ENCODE results near the gene EFR3B. TPM values are rescaled to one million over a fixed set of nuclear protein-coding genes. Genes with fewer than 3 reads are reported as not detected.

EFR3B gene
- polyA plus RNA-seq, 2 of the 4 experiments (the other 2 are of a cell fraction) = 6.5 to 12.5 TPM

- ChIA-PET POLR2A (interaction anchor here (1.3 to 1.7 kb wide), 3 partner anchors 20 to 69 kb away, joined by 3 to 6 read pairs (median 4); no protein-coding TSS in a partner anchor), CTCF (interaction anchor here (0.8 to 3.8 kb wide), 8 partner anchors 10 to 86 kb away, joined by 3 to 28 read pairs (median 4); no protein-coding TSS in a partner anchor)
- FAIRE-seq = no peak
- no peak for TF ChIP-seq FOXS1 (CRISPR knock-in tag; IDR thresholded peaks at IDR 0.05)
- peak; percentile 24; the same call in 1 of the 2 replicates for TF ChIP-seq GATA3 (IDR thresholded peaks at IDR 0.05; ENCODE audit: borderline replicate concordance)
- no peak for TF ChIP-seq CTCF (IDR thresholded peaks at IDR 0.05)
- Histone ChIP-seq H3K4me3 (0 out of 3 replicates have a peak overlapping the region, but pooled peaks have one; percentile 94), H3K9me3 (no peaks in the 10 kb centered on the region), H3K4me2 (peak overlapping the region; percentile 99), H3K27ac (peak overlapping the region; percentile 1 to 90; a peak in 3 of 6 replicates), H3K4me1 (peaks cover 28% of the 10 kb centered on the region)
- no peak for DNase-seq (ENCODE audit: low read depth in 1 of 2, low spot score in 1 of 2)
- 46% methylated on average over 1 of the region's 1 CpG for WGBS (ENCODE audit: missing lambda C conversion rate)
- ATAC-seq = no peak
Measured at GRCh38 chr2:25044011-25044410, 2.1 kb downstream of the EFR3B start.

GRCh38 chr2:25044990-25045389, 3.1 kb downstream of the EFR3B start:
- ChIA-PET CTCF (interaction anchor here (0.7 to 3.8 kb wide), 9 partner anchors 9 to 252 kb away, joined by 3 to 28 read pairs (median 4); partner anchors contain the start of genes CENPO and PTRHD1), POLR2A (interaction anchor here (1.3 kb wide), 1 partner anchor 60 kb away, joined by 6 read pairs; no protein-coding TSS in a partner anchor)
- ATAC-seq (no peak), DNase-seq (ENCODE audit: low read depth in 1 of 2, low spot score in 1 of 2) (no peak), FAIRE-seq (no peak)
- peaks cover 28% of the 10 kb centered on the region for H3K4me1 ChIP-seq
- no peak overlapping the region for H3K4me3 ChIP-seq
- no peak for TF ChIP-seq CTCF (IDR thresholded peaks at IDR 0.05)
- TF ChIP-seq HDAC2 (IDR thresholded peaks at IDR 0.05) = no peak
- TF ChIP-seq ZFP36 (IDR thresholded peaks at IDR 0.05; ENCODE audit: borderline replicate concordance, partially characterized antibody) = no peak
- no peak for TF ChIP-seq ZC3H11A (IDR thresholded peaks at IDR 0.05)
- TF ChIP-seq ELK1 (IDR thresholded peaks at IDR 0.05; ENCODE audit: low read depth, low read length) = no peak
- TF ChIP-seq NPAS2 (CRISPR knock-in tag; IDR thresholded peaks at IDR 0.05; ENCODE audit: borderline replicate concordance) = no peak
- no peak for TF ChIP-seq ATOH8 (CRISPR knock-in tag; IDR thresholded peaks at IDR 0.05; ENCODE audit: low read depth)
- TF ChIP-seq MAFK (IDR thresholded peaks at IDR 0.05; ENCODE audit: partially characterized antibody) = no peak
- no peak for TF ChIP-seq BCL3 (IDR thresholded peaks at IDR 0.05)
- TF ChIP-seq USF2 (IDR thresholded peaks at IDR 0.05) = no peak
- TF ChIP-seq HOXB13 (CRISPR knock-in tag; IDR thresholded peaks at IDR 0.05; ENCODE audit: low read depth) = no peak
- TF ChIP-seq HEYL (CRISPR knock-in tag; IDR thresholded peaks at IDR 0.05) = no peak
- TF ChIP-seq POLR2AphosphoS2 (conservative IDR thresholded peaks at IDR 0.05; ENCODE audit: low read length) = no peak
- H3K9me3 ChIP-seq = no peaks in the 10 kb centered on the region
- 77% methylated on average over 6 of the region's 6 CpGs for WGBS (ENCODE audit: missing lambda C conversion rate)
- no peak overlapping the region for H3K4me2 ChIP-seq
- H3K27ac ChIP-seq = peak overlapping the region in 1 of 2 experiments; percentile 23; a peak in 2 of 6 replicates
